Epidermal melanocyte (primary cell): ENCODE data around the gene KRT38.

ENCODE experiments used
- DNase-seq: peaks from one replicate; pipeline ENCODE4 v3.0.0; 2011; ENCODE audit warnings: low spot score; ENCODE audit not compliant: insufficient read length

KRT38 gene

GRCh38 chr17:41440531-41441033 is at the start of gene KRT38:
KRT38 (minus strand) TSS chr17:41440983; CDS start chr17:41440921, 62 bp downstream.
- DNase-seq: no peak

GRCh38 chr17:41489531-41489930 is 48.7 kb upstream of the KRT38 start, which contains the start of gene KRT36:
KRT36 (minus strand) TSS chr17:41489910; CDS start chr17:41489864, 46 bp downstream.
- no peak for DNase-seq

- no peak for DNase-seq
Measured at GRCh38 chr17:41486809-41487530, 46.2 kb upstream of the KRT38 start.

- DNase-seq: no peak
Measured at GRCh38 chr17:41486316-41486715, 45.5 kb upstream of the KRT38 start.

- DNase-seq: no peak
Measured at GRCh38 chr17:41484920-41485904, 44.4 kb upstream of the KRT38 start.

- no peak for DNase-seq
Measured at GRCh38 chr17:41483991-41484826, 43.4 kb upstream of the KRT38 start.

GRCh38 chr17:41483531-41483930 is 42.7 kb upstream of the KRT38 start:
- DNase-seq: no peak

GRCh38 chr17:41481036-41481435 is 40.3 kb upstream of the KRT38 start, which contains the start of gene KRT35:
KRT35 (minus strand) TSS chr17:41481151; CDS start chr17:41481097, 54 bp downstream.
- DNase-seq: no peak

GRCh38 chr17:41480581-41480980 is 39.8 kb upstream of the KRT38 start:
- no peak for DNase-seq

GRCh38 chr17:41480136-41480535 is 39.4 kb upstream of the KRT38 start:
- DNase-seq: no peak

- no peak for DNase-seq
Measured at GRCh38 chr17:41478237-41478636, 37.5 kb upstream of the KRT38 start.

- no peak for DNase-seq
Measured at GRCh38 chr17:41476866-41477815, 36.4 kb upstream of the KRT38 start.

GRCh38 chr17:41475421-41475820 is 34.6 kb upstream of the KRT38 start:
- DNase-seq: no peak

- no peak for DNase-seq
Measured at GRCh38 chr17:41474863-41475262, 34.1 kb upstream of the KRT38 start.

GRCh38 chr17:41468346-41468745 is 27.6 kb upstream of the KRT38 start:
- DNase-seq: no peak

- DNase-seq: no peak
Measured at GRCh38 chr17:41467561-41467960, 26.8 kb upstream of the KRT38 start.

- DNase-seq: no peak
Measured at GRCh38 chr17:41466988-41467387, 26.2 kb upstream of the KRT38 start, which contains the start of gene KRT32. KRT32 (minus strand) TSS chr17:41467386; CDS start chr17:41467325, 61 bp downstream.

- no peak for DNase-seq
Measured at GRCh38 chr17:41464682-41465081, 23.9 kb upstream of the KRT38 start.

GRCh38 chr17:41464173-41464572 is 23.4 kb upstream of the KRT38 start:
- DNase-seq: no peak

GRCh38 chr17:41463746-41464145 is 23.0 kb upstream of the KRT38 start:
- DNase-seq: no peak
